ENCODE measurements around the gene LRRC8C.

- TF ChIP-seq EZH2 (IDR thresholded peaks at IDR 0.05; ENCODE audit: low read depth, unreplicated experiment): no peak
- TF ChIP-seq, protein P1, sequence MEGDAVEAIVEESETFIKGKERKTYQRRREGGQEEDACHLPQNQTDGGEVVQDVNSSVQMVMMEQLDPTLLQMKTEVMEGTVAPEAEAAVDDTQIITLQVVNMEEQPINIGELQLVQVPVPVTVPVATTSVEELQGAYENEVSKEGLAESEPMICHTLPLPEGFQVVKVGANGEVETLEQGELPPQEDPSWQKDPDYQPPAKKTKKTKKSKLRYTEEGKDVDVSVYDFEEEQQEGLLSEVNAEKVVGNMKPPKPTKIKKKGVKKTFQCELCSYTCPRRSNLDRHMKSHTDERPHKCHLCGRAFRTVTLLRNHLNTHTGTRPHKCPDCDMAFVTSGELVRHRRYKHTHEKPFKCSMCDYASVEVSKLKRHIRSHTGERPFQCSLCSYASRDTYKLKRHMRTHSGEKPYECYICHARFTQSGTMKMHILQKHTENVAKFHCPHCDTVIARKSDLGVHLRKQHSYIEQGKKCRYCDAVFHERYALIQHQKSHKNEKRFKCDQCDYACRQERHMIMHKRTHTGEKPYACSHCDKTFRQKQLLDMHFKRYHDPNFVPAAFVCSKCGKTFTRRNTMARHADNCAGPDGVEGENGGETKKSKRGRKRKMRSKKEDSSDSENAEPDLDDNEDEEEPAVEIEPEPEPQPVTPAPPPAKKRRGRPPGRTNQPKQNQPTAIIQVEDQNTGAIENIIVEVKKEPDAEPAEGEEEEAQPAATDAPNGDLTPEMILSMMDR (conservative IDR thresholded peaks at IDR 0.05; ENCODE audit: low read depth in 2 of 2): no peak
- TF ChIP-seq JUNB (IDR thresholded peaks at IDR 0.05; ENCODE audit: unreplicated experiment): no peak
Measured at GRCh38 chr1:89699451-89699986, 66.6 kb downstream of the LRRC8C start.

All from GM23338 (cell line).